Common myeloid progenitor, CD34-positive (primary cell): ENCODE data around the gene KLHL30.

Experiments
- CTCF ChIA-PET: fragments of 350-600 bp; sonication (Branson Sonifier 250); formaldehyde crosslinking; loops from one replicate; lab custom pipeline; 2021; ENCODE audit warnings: antibody characterized with exemption; lab: Charles Lee
- POLR2A ChIA-PET: fragments of 350-600 bp; sonication (Branson Sonifier 250); formaldehyde crosslinking; loops from one replicate; lab custom pipeline; 2021; ENCODE audit warnings: antibody characterized with exemption; lab: Charles Lee
- DNase-seq, 3 donors: peaks; one replicate each; pipeline versions ENCODE4 v3.0.0 to v3.0.0-alpha.2; 2013
- H3K27ac ChIP-seq, 2 experiments: 1 replicate in 1 of 2; 2 replicates in 1 of 2; pipeline ENCODE4 v1.7.0; 2013; ENCODE audit warnings: inconsistent platforms in 2 of 2, low read length in 2 of 2, mild to moderate bottlenecking in 2 of 2, low read depth in 1 of 2, moderate library complexity in 1 of 2; ENCODE audit not compliant: severe bottlenecking in 2 of 2, insufficient read depth in 1 of 2, poor library complexity in 1 of 2
- H3K27me3 ChIP-seq, 5 experiments: replicated peaks in 2 of 5; 1 replicate in 3 of 5; 2 replicates in 2 of 5; pipeline versions ENCODE4 v1.6.1 to v1.7.0; 2013; ENCODE audit warnings: low read length in 4 of 5, mild to moderate bottlenecking in 2 of 5, moderate library complexity in 2 of 5, inconsistent platforms in 1 of 5; ENCODE audit not compliant: insufficient read depth in 5 of 5, control insufficient read depth in 4 of 5
- H3K36me3 ChIP-seq, 4 experiments: 1 replicate in 2 of 4; 2 replicates in 2 of 4; pipeline versions ENCODE4 v1.6.1 to v1.7.0; 2013; ENCODE audit warnings: low read length in 3 of 4, control low read depth in 1 of 4, mild to moderate bottlenecking in 1 of 4; ENCODE audit not compliant: control insufficient read depth in 4 of 4, insufficient read depth in 4 of 4
- H3K4me1 ChIP-seq, 4 experiments: 1 replicate in 3 of 4; 2 replicates in 1 of 4; pipeline versions ENCODE4 v1.6.1 to v1.7.1; 2013; ENCODE audit warnings: low read length in 3 of 4, mild to moderate bottlenecking in 3 of 4, control low read depth in 1 of 4, inconsistent platforms in 1 of 4, moderate library complexity in 1 of 4; ENCODE audit not compliant: control insufficient read depth in 4 of 4, insufficient read depth in 4 of 4; ENCODE audit errors: control extremely low read depth in 1 of 4
- H3K4me3 ChIP-seq, 7 experiments: 1 replicate in 4 of 7; 2 replicates in 3 of 7; pipeline versions ENCODE4 v1.5.1 to v1.7.0; 2013; ENCODE audit warnings: mild to moderate bottlenecking in 7 of 7, low read length in 6 of 7, moderate library complexity in 6 of 7, inconsistent platforms in 2 of 7, low read depth in 2 of 7, control low read depth in 1 of 7; ENCODE audit not compliant: insufficient read depth in 4 of 7, control insufficient read depth in 1 of 7; ENCODE audit errors: extremely low read depth in 1 of 7
- H3K9me3 ChIP-seq, 5 experiments: 1 replicate in 4 of 5; 2 replicates in 1 of 5; pipeline versions ENCODE4 v1.6.1 to v1.7.1; 2013; ENCODE audit warnings: low read length in 4 of 5, mild to moderate bottlenecking in 2 of 5, inconsistent platforms in 1 of 5, low read depth in 1 of 5, moderate library complexity in 1 of 5; ENCODE audit not compliant: control insufficient read depth in 4 of 5, insufficient read depth in 2 of 5; ENCODE audit errors: control extremely low read depth in 1 of 5
- WGBS: methylation state at CpG from one replicate; pipeline ENCODE4 v1.1.5; 2013; ENCODE audit not compliant: insufficient coverage; 5-methylcytosine and 5-hydroxymethylcytosine counted together

KLHL30 gene

DNA sequence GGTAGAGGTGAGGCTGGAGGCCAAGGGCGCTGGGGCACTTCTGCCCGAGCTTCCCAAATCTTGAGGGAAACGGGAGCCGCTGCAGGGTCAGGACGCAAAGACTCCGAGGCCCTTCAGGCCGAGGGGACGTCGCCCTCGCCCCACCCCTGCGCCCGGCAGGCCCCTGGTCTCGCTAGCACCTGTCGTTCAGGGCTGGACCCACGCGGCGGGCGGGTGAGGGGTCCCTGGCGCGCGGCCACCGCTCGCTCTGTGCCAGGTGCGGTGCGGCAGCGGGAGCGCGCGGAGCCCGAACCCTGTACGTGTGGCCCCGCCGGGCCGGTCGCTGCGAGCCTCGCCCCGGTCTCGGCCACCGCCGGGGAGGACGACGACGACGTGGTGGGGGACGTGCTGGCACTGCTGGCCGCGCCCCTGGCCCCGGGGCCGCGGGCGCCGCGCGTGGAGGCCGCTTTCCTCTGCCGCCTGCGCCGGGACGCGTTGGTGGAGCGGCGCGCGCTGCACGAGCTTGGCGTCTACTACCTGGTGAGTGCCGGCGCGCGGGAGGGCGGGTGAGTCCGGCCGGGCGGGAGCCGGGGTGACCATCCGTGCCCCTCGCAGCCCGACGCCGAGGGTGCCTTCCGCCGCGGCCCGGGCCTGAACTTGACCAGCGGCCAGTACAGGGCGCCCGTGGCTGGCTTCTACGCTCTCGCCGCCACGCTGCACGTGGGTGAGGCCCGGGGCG is 25.2 kb downstream of the KLHL30 start:
- DNase-seq = peak in 1 of 3 donors; percentile 34
- peaks cover 0 to 10% (median 6%) of the 10 kb centered on the region in 4 experiments for H3K36me3 ChIP-seq
- peaks cover 2 to 25% (median 23%) of the 10 kb centered on the region in 4 experiments for H3K4me1 ChIP-seq
- ChIA-PET CTCF (no interaction called here), POLR2A (no interaction called here)
- H3K9me3 ChIP-seq = no peaks in the 10 kb centered on the region
- WGBS = under 1% methylated on average over 79 of the region's 95 CpGs
- H3K27ac ChIP-seq = no peak overlapping the region
- H3K27me3 ChIP-seq = peaks cover 0 to 68% (median 21%) of the 10 kb centered on the region in 5 experiments
- H3K4me3 ChIP-seq = peak overlapping the region in 5 of 7 experiments; percentile 15 to 54 (median 50)

DNA sequence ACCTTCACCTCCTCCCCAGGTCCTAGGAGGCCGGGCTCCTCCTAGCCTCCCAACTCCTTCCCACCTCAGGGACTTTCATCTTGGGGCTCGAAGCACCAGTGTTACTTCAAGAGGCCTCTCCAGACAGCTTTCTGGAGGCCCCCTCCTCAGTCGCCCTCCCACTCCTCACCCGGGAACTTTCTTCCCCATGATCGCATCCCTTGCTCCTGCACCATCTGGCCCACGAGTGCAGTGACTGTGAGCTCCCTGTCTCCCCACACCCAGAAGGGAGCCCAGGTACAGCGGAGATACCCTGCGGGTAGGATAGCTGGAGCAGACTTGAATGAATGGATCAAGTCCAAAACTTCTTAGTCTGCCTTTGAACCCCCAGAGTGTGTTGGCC is 26.4 kb downstream of the KLHL30 start:
- 95% methylated on average over 8 of the region's 8 CpGs for WGBS

DNA sequence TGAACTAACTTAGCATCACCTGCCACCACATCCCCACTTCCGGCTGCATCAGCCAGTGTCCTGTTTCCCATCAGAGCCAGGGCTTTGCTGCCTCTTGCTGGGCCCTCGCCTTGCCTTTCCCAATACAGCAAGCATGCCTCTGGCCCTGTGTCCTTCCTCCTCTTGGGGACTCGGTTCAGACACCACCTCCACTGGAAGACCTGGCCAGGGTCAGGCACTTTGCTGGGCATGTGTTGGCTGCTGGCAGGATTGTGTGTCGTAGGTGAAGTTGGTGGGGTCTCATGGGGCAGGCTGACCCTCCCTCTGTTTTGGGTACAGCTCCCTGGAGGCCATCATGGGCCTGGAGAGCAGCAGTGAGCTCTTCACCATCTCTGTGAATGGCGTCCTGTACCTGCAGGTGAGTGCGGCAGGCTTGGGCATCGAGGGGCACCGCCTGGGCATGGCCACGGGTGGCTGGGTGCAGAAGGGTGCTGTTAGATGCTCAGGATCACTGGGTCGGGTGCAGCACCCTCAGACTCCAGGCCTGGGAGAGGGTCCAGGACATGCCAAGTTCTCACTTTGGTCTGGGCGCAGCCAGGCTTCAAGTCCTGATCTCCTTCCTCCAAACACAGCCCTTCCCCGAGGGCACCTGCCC is 26.9 kb downstream of the KLHL30 start:
- H3K27me3 ChIP-seq = peaks cover 0 to 54% (median 14%) of the 10 kb centered on the region in 5 experiments
- ChIA-PET CTCF (no interaction called here), POLR2A (interaction anchor here (0.7 kb wide), 1 partner anchor 9 kb away, joined by 5 read pairs; no protein-coding TSS in a partner anchor)
- H3K4me1 ChIP-seq = peaks cover 0 to 11% (median 10%) of the 10 kb centered on the region in 4 experiments
- no peak overlapping the region for H3K4me3 ChIP-seq
- no peaks in the 10 kb centered on the region for H3K9me3 ChIP-seq
- H3K36me3 ChIP-seq = peaks cover 0 to 24% (median 12%) of the 10 kb centered on the region in 4 experiments
- no peak overlapping the region for H3K27ac ChIP-seq
- 96% methylated on average over 9 of the region's 12 CpGs for WGBS
- DNase-seq = no peak

More for the DNA sequence above, 26.4 kb downstream of the KLHL30 start:
- Histone ChIP-seq H3K36me3 (peaks cover 0 to 19% (median 10%) of the 10 kb centered on the region in 4 experiments), H3K4me3 (no peak overlapping the region), H3K4me1 (peaks cover 0 to 16% (median 15%) of the 10 kb centered on the region in 4 experiments), H3K9me3 (no peaks in the 10 kb centered on the region), H3K27ac (no peak overlapping the region), H3K27me3 (peaks cover 0 to 60% (median 17%) of the 10 kb centered on the region in 5 experiments)
- ChIA-PET POLR2A (interaction anchor here (0.7 kb wide), 1 partner anchor 9 kb away, joined by 5 read pairs; no protein-coding TSS in a partner anchor), CTCF (no interaction called here)
- DNase-seq = no peak

DNA sequence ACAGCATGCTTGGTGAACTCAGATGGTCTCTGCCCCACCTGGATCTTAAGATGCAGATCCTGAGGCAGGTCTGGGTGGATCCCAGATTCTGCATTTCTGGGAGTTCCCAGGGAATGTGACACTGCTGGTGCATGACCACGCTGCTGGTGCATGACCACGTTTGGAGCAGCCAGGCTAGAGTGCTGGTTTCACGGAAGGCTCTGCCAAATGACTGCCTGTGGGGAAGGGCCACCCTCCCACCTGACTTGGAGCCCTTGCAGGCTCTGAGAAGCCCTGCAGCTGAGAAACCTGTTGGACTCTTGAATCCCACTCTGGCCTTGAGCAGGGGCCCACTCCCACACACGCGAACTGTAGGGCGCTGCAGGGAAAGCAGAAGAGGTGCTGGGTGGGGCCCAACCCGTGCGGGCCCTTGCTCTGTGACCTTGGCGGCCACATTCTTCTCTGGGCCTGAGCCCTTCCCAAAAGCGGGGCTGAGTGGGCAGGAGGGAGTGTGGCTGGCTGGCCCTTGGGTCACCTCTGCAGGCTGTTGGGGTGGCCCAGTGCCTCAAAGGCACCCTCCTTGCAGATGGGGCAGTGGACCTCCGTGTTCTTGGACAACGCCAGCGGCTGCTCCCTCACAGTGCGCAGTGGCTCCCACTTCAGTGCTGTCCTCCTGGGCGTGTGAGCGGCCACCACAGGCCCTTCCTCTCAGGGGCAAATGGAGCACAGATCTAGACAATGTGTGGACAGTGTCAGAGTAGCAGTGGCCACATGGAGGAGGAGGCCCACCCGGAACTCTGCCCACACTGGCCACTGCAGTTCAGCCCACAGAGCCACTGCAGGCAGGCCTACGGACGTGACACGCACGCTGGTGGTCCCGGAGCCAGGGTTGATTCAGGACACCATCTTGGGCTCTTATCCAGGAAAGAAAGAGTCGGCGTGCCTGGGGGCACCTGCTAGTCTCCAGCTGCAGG is 28.2 kb downstream of the KLHL30 start:
- 92% methylated on average over 24 of the region's 24 CpGs for WGBS
- Histone ChIP-seq H3K4me1 (peaks cover 0 to 9% (median 7%) of the 10 kb centered on the region in 4 experiments), H3K9me3 (no peaks in the 10 kb centered on the region), H3K4me3 (no peak overlapping the region), H3K27me3 (peaks cover 0 to 42% (median 14%) of the 10 kb centered on the region in 5 experiments), H3K27ac (no peak overlapping the region), H3K36me3 (peaks cover 0 to 32% (median 16%) of the 10 kb centered on the region in 4 experiments)
- no peak for DNase-seq
- POLR2A ChIA-PET = no interaction called here
- CTCF ChIA-PET = no interaction called here

DNA sequence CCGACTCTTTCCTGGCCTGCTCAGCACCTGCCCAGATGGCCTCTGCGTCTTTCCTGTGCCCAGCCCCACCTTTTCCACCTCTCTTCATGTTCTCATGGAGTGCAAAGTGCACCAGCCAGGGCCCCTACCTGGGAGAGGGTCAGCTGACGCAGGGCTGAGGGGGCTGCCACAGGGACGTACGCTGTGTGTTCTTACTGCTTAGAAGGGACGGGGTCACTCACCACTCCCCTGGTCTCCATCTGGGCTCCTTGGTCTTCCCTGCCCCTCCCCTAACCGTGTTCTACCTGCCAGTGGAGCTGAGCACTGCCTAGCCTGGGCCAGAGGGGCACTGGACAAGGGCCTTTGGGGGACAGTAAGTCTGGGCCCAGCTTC is 28.9 kb downstream of the KLHL30 start:
- Histone ChIP-seq H3K9me3 (no peaks in the 10 kb centered on the region), H3K4me3 (no peak overlapping the region), H3K36me3 (peaks cover 0 to 37% (median 19%) of the 10 kb centered on the region in 4 experiments), H3K4me1 (peaks cover 0 to 9% (median 7%) of the 10 kb centered on the region in 4 experiments), H3K27ac (no peak overlapping the region), H3K27me3 (peaks cover 0 to 35% (median 13%) of the 10 kb centered on the region in 5 experiments)
- CTCF ChIA-PET = interaction anchor here (0.6 kb wide), 1 partner anchor 22 kb away, joined by 3 read pairs; no protein-coding TSS in a partner anchor
- DNase-seq = no peak
- WGBS = 98% methylated on average over 5 of the region's 7 CpGs
- POLR2A ChIA-PET = no interaction called here

DNA sequence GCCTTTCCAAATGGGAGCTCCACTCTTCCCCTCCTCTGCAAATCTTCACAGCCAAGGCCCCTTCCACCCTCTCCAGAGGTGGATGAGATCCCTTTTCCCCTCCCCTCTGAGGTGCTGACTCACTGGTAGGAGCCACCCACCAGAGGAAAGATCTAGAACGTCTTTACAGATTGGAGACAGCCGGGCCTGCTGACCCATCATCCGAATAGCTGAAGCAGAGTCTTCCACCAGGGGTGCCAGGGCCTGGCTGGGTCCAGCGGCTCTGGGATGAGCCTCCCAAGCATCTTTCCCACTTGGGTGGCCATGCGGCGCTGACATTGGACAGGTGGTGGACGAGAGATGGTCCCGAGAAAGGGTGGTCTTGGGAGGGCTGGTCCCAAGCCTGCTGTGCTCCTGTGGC is 29.3 kb downstream of the KLHL30 start:
- DNase-seq = no peak
- POLR2A ChIA-PET = no interaction called here
- Histone ChIP-seq H3K27ac (no peak overlapping the region), H3K4me1 (peaks cover 0 to 9% (median 7%) of the 10 kb centered on the region in 4 experiments), H3K36me3 (peaks cover 0 to 42% (median 24%) of the 10 kb centered on the region in 4 experiments), H3K4me3 (no peak overlapping the region), H3K9me3 (no peaks in the 10 kb centered on the region), H3K27me3 (peaks cover 0 to 31% (median 9%) of the 10 kb centered on the region in 5 experiments)
- CTCF ChIA-PET = interaction anchor here (0.6 kb wide), 1 partner anchor 22 kb away, joined by 3 read pairs; no protein-coding TSS in a partner anchor
- WGBS = 85% methylated on average over 7 of the region's 8 CpGs
